ENCODE data around the gene SLMAP. TPM values are rescaled to one million over a fixed set of nuclear protein-coding genes. Genes with fewer than 3 reads are reported as not detected.

Gene SLMAP
- total RNA-seq, result 100 to 1,000 TPM in 2 of 4 donors, 10 to 100 TPM in 2; 81.1 to 113 (median 97.1) TPM

- in situ Hi-C loops (cut with MboI; ENCODE audit: low sequenced_read_pairs in 4 of 4), result loop anchor here (5.0 to 10.0 kb wide), 4 partner anchors 61 to 201 kb away; partner anchors contain the start of genes DENND6A (in 3 of the 4), ARF4 (in 1 of the 4) and PDE12 (in 1 of the 4)
- intact Hi-C loops (cut with DNase I; ENCODE audit: low total_unique reads), result loop anchor here (1.0 to 10.0 kb wide), 8 partner anchors 47 to 591 kb away; partner anchors contain the start of genes ARF4, DENND6A, IL17RD and PDE12
- H3K4me1 ChIP-seq, result peaks cover 32 to 37% of the 10 kb centered on the region in 2 donors
Measured at GRCh38 chr3:57755741-57756527, at the start of gene SLMAP. Gene SLMAP (plus strand): TSS chr3:57756309. CDS start chr3:57757652, 1,343 bp downstream.

GRCh38 chr3:57706462-57706861, 49.6 kb upstream of the SLMAP start:
- Histone ChIP-seq H3K4me3 (no peak overlapping the region), H3K27ac (no peak overlapping the region), H3K4me1 (no peaks in the 10 kb centered on the region), H3K9me3 (no peaks in the 10 kb centered on the region), H3K36me3 (no peaks in the 10 kb centered on the region), H3K27me3 (no peaks in the 10 kb centered on the region)
- in situ Hi-C loops (cut with MboI; ENCODE audit: low sequenced_read_pairs in 4 of 4) (no loop called here), intact Hi-C loops (cut with DNase I; ENCODE audit: low total_unique reads) (no loop called here)
- no peak for DNase-seq
- TF ChIP-seq CTCF (IDR thresholded peaks at IDR 0.05 in 4 of 5, conservative IDR thresholded peaks at IDR 0.05 in 1 of 5) (no peak), POLR2A (IDR thresholded peaks at IDR 0.05) (no peak)
- no peak for ATAC-seq

More at GRCh38 chr3:57755741-57756527, at the start of gene SLMAP:
- peak in 2 of 5 experiments; percentile 4 to 10 for TF ChIP-seq CTCF (IDR thresholded peaks at IDR 0.05 in 4 of 5, conservative IDR thresholded peaks at IDR 0.05 in 1 of 5)
- peak; percentile 80 to 86 for TF ChIP-seq POLR2A (IDR thresholded peaks at IDR 0.05)
- H3K27ac ChIP-seq, result peak within 1 kb of the TSS; percentile 96 to 99 (median 98)
- DNase-seq (peak; percentile 98 to 99), ATAC-seq (peak; percentile 94 to 95)
- H3K27me3 ChIP-seq, result no peaks in the 10 kb centered on the region
- no peaks in the 10 kb centered on the region for H3K9me3 ChIP-seq
- H3K36me3 ChIP-seq, result no peaks in the 10 kb centered on the region
- peak within 1 kb of the TSS; percentile 86 to 98 (median 96) for H3K4me3 ChIP-seq

GRCh38 chr3:57709031-57709430, 47.1 kb upstream of the SLMAP start:
- Histone ChIP-seq H3K9me3 (no peaks in the 10 kb centered on the region), H3K4me1 (no peaks in the 10 kb centered on the region), H3K36me3 (no peaks in the 10 kb centered on the region), H3K4me3 (no peak overlapping the region), H3K27ac (no peak overlapping the region), H3K27me3 (no peaks in the 10 kb centered on the region)
- no peak for DNase-seq
- ATAC-seq, result no peak
- intact Hi-C loops (cut with DNase I; ENCODE audit: low total_unique reads), result no loop called here
- in situ Hi-C loops (cut with MboI; ENCODE audit: low sequenced_read_pairs in 4 of 4), result no loop called here
- TF ChIP-seq POLR2A (IDR thresholded peaks at IDR 0.05) (no peak), CTCF (IDR thresholded peaks at IDR 0.05 in 4 of 5, conservative IDR thresholded peaks at IDR 0.05 in 1 of 5) (no peak)

GRCh38 chr3:57709559-57709958, 46.5 kb upstream of the SLMAP start:
- ATAC-seq, result no peak
- DNase-seq, result no peak
- H3K4me3 ChIP-seq, result no peak overlapping the region
- H3K27me3 ChIP-seq, result no peaks in the 10 kb centered on the region
- intact Hi-C loops (cut with DNase I; ENCODE audit: low total_unique reads) (no loop called here), in situ Hi-C loops (cut with MboI; ENCODE audit: low sequenced_read_pairs in 4 of 4) (no loop called here)
- H3K4me1 ChIP-seq, result no peaks in the 10 kb centered on the region
- no peaks in the 10 kb centered on the region for H3K9me3 ChIP-seq
- TF ChIP-seq POLR2A (IDR thresholded peaks at IDR 0.05) (no peak), CTCF (IDR thresholded peaks at IDR 0.05 in 4 of 5, conservative IDR thresholded peaks at IDR 0.05 in 1 of 5) (no peak)
- no peak overlapping the region for H3K27ac ChIP-seq
- H3K36me3 ChIP-seq, result no peaks in the 10 kb centered on the region
